NCI-H2107 (cell line): ENCODE measurements around the gene JPT2.
A peak's percentile ranks its signal among the peaks of the same experiment; 100 is the strongest.
"Not testable (repeated sequence)": the region's sequence is repeated elsewhere in the genome, so short reads cannot be mapped to it uniquely, and the experiment has no call there.

Experiments used
- DNase-seq: peaks from one replicate; lab custom pipeline; 2025; lab: John Stamatoyannopoulos, UW

Gene JPT2

GRCh38 chr16:1708768-1709180 is 30.7 kb downstream of the JPT2 start:
- DNase-seq: peak; percentile 71

DNA sequence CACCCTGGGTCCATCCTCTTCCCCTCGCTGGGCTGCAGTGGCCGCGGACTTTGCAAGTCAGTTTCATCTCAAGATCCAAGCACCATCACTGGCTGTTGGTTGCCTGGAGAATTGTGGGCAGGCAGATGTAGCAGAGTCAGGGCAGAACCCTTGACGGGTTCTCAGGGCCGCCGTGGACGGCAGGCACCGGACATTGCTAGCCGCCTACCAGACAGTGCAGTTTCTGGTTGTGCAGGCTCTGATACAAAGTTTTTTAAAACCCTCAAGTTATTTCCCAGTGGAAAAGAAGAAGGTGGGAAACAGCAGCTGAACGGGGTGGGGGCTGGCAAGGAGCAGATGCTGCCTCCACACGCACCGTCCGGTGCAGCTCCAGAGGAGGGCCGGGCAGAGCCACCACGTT is 31.3 kb downstream of the JPT2 start:
- no peak for DNase-seq

DNA sequence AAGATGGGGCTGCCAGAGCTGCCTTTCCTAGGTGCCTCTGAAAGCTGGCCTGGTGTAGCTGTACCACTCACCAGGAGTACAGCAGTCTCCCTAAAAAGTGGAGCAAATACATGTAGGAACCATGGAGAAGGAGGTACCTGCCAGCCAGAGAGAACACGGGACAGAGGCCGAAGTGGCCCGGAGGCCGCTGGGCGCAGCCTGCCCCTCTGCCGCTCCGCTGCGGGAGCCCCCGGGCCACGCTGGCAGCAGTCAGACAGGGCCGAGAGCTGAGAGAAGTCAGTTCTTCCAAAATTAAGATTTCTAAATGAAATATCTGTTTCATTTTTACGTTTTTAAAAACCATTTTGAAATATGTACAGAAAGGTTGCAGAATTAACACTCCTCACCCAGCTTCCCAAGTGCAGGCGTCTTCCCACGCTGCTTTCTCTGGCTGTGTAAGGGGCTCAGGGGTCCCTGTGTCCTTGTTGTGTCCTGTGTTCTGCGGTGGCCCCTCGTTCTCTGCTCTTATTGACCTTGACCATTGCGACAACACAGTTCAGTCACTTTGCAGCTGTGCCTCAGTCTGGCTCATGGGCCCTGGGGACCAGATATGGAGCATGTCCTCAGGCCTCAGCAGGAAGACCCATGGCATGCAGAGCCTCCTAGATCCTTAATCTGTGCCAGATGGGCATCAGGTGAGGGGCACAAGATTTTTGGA is 32.9 kb downstream of the JPT2 start:
- no peak for DNase-seq

- DNase-seq: no peak
Observed at GRCh38 chr16:1712791-1713261, 34.7 kb downstream of the JPT2 start.

DNA sequence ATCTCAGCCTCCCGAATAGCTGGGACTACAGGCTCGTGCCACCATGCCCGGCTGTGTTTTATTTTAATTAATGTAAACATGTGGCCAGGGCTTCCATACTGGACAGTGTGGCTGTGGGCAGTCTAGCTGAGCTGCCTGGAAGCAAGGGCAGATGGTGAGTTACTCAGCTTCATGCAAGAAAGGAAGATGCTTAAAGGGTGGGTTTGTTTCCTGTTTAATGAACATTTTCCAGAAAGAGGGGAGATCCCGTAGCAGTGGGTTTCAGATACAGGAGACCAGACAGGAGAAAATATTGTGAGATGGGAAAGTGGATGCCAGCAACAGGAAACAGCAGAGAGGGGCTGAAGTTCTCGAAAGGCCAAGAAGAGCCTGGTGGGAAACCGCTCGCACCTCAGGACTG is 35.3 kb downstream of the JPT2 start:
- no peak for DNase-seq

- no peak for DNase-seq
Observed at GRCh38 chr16:1713933-1714332, 35.9 kb downstream of the JPT2 start.

- no peak for DNase-seq
Observed at GRCh38 chr16:1715220-1715619, 37.1 kb downstream of the JPT2 start.

GRCh38 chr16:1718236-1718635 is 40.2 kb downstream of the JPT2 start:
- DNase-seq: not testable (repeated sequence)

GRCh38 chr16:1719559-1720229 is 41.6 kb downstream of the JPT2 start:
- DNase-seq: not testable (repeated sequence)

- DNase-seq: no peak
Observed at GRCh38 chr16:1721372-1721771, 43.3 kb downstream of the JPT2 start.

DNA sequence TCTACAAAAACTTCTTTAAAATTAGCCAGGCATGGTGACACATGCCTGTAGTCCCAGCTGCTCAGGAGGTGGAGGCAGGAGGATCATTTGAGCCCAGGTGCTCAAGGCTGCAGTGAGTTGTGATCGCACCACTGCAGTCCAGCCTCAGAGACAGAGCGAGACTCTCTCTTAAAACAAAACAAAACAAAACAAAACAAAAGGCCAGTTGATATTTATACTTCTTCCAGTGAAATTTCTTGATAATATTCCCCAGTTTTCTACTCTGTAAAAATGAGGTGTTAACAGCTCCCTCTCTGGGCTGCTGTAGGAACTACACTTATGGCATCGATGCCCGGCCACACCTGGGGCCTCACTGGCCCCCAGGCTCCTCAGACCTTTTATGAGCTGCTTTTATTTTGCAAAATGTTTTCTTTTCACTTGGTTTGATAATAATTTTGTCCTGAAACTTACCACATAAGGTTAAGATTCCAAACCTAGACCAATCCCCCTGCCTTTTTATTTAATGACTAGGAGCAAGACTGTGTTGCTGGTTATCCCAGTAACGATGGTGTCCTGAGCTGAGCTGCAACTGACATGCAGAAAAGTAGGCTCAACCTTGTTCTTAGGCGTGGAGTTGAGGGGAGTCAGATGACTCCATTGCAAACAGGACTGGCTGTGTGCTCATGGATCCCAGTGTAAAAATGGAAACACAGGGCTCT is 45.5 kb downstream of the JPT2 start:
- no peak for DNase-seq

GRCh38 chr16:1724491-1724890 is 46.4 kb downstream of the JPT2 start:
- no peak for DNase-seq

DNA sequence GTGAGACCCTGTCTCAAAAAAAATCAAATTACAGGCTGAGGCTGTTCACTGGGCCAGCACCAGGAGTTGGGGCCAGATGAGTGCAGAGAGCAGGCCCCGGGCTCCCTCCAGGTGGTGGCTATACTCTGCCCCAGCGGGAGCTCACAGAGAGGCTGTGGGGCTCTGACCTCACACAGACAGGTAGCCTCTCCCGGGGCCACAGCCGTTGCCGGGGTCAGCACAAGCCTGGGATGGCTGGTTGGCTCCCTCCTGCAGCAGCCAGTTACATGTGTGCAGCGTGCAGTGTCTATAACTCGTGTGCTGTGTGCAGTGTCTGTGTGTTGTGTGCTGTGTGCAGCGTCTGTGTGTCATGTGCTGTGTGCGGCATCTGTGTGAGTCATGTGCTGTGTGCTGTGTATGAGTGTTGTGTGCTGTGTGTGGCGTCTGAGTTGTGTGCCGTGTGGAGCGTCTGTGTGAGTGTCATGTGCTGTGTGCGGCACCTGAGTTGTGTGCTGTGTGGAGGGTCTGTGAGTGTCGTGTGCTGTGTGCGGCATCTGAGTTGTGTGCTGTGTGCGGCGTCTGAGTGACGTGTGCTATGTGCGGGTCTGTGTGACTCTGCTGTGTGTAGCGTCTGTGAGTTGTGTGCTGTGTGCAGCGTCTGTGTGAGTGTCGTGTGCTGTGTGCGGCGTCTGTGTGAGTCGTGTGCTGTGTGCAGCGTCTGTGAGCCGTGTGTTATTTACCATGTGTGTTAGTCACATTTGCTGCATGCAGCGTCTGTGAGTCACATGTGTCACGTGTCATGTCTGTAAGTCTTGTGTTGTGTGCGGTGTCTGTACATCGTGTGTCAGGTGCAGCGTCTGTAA is 48.8 kb downstream of the JPT2 start:
- no peak for DNase-seq

GRCh38 chr16:1727651-1728624 is 49.9 kb downstream of the JPT2 start:
- no peak for DNase-seq

- DNase-seq: no peak
Observed at GRCh38 chr16:1729026-1729425, 50.9 kb downstream of the JPT2 start.

DNA sequence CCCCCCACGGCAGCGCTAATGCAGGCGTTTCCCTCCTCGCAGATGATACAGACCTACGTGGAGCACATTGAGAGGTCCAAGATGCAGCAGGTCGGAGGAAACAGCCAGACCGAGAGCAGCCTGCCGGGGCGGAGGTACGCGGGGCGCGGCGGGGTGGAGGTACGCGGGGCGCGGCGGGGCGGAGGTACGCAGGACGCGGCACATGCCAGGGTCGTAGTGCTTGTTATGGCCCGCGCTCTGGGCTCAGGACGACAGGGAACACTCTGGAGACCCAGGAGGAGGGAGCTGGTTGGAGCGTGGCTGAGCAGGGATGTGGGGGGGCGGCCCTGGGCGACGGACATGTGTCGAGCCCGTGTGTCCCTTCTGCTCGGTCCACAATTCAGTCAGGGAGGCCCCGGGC is 51.4 kb downstream of the JPT2 start:
- DNase-seq: no peak

- DNase-seq: no peak
Observed at GRCh38 chr16:1731073-1731472, 53.0 kb downstream of the JPT2 start.

- DNase-seq: no peak
Observed at GRCh38 chr16:1731603-1732002, 53.5 kb downstream of the JPT2 start.

- DNase-seq: no peak
Observed at GRCh38 chr16:1732071-1732470, 54.0 kb downstream of the JPT2 start.

GRCh38 chr16:1732551-1732987 is 54.5 kb downstream of the JPT2 start:
- not testable (repeated sequence) for DNase-seq

DNA sequence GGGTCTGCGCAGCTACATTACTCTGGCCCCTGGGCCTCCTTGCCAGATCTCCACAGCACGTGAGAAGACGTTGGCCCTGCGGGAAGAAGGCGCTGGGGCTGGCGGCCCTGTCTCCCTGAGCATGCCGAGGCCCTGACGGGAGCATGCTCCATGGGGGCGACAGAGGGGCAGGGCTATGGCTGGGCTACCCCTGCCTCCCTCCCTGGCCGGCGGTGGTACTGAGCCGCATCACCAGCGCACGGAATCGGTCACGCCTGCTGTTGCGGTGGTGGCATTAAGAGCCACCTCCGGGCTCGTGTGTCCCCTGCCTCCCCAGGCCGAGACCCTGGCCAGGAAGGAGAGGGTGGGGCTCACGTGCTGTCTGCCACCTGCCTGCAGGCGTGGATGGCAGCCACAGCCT is 56.0 kb downstream of the JPT2 start:
- no peak for DNase-seq
